ENCODE measurements around the gene TUNAR.

Gene TUNAR

GRCh38 chr14:95876761-95877538 lies at the start of gene TUNAR:
Gene TUNAR, plus strand, starts transcription at chr14:95876832.
- DNase-seq: no peak

GRCh38 chr14:95828649-95829265 lies 47.9 kb upstream of the TUNAR start:
- no peak for DNase-seq

- DNase-seq: no peak
These were observed 47.3 kb upstream of the TUNAR start for GRCh38 chr14:95829321-95829720.

- DNase-seq: no peak
These were observed 46.2 kb upstream of the TUNAR start for GRCh38 chr14:95830386-95830785.

- DNase-seq: no peak
These were observed 45.6 kb upstream of the TUNAR start for GRCh38 chr14:95831041-95831440.

GRCh38 chr14:95831468-95831867 lies 45.2 kb upstream of the TUNAR start:
- no peak for DNase-seq

- DNase-seq: no peak
These were observed 44.6 kb upstream of the TUNAR start for GRCh38 chr14:95832012-95832411.

- no peak for DNase-seq
These were observed 43.2 kb upstream of the TUNAR start for GRCh38 chr14:95833429-95833828.

- no peak for DNase-seq
These were observed 42.1 kb upstream of the TUNAR start for GRCh38 chr14:95834496-95834895.

- DNase-seq: peak; percentile 16 to 48 (median 21)
These were observed 41.4 kb upstream of the TUNAR start for GRCh38 chr14:95835121-95835730.

GRCh38 chr14:95838862-95839261 lies 37.8 kb upstream of the TUNAR start:
- no peak for DNase-seq

- no peak for DNase-seq
These were observed 36.4 kb upstream of the TUNAR start for GRCh38 chr14:95840094-95840700.

- no peak for DNase-seq
These were observed 35.0 kb upstream of the TUNAR start for GRCh38 chr14:95841668-95842067.

GRCh38 chr14:95849761-95850160 lies 26.9 kb upstream of the TUNAR start:
- no peak for DNase-seq

- no peak for DNase-seq
These were observed 26.2 kb upstream of the TUNAR start for GRCh38 chr14:95850429-95850828.

- no peak for DNase-seq
These were observed 21.0 kb upstream of the TUNAR start for GRCh38 chr14:95855606-95856005.

- DNase-seq: no peak
These were observed 19.4 kb upstream of the TUNAR start for GRCh38 chr14:95857275-95857674.

GRCh38 chr14:95858893-95859292 lies 17.7 kb upstream of the TUNAR start:
- DNase-seq: no peak

GRCh38 chr14:95862243-95862642 lies 14.4 kb upstream of the TUNAR start:
- no peak for DNase-seq

- no peak for DNase-seq
These were observed 13.3 kb upstream of the TUNAR start for GRCh38 chr14:95863295-95863694.

GRCh38 chr14:95869776-95870175 lies 6.9 kb upstream of the TUNAR start:
- no peak for DNase-seq

- DNase-seq: no peak
These were observed 5.9 kb upstream of the TUNAR start for GRCh38 chr14:95870772-95871171.

- no peak for DNase-seq
These were observed 5.1 kb upstream of the TUNAR start for GRCh38 chr14:95871531-95871930.

- no peak for DNase-seq
These were observed 3.9 kb upstream of the TUNAR start for GRCh38 chr14:95872777-95873176.
